HG03558 (cell line): ENCODE data around the gene HJV.
"Not testable (repeated sequence)": the region's sequence is repeated elsewhere in the genome, so short reads cannot be mapped to it uniquely, and the experiment has no call there.

ENCODE experiments used
- ATAC-seq: cut with Tn5 transposase; IDR thresholded peaks from one replicate; pipeline ENCODE4 v1.9.1; 2021; ENCODE audit warnings: moderate number of reproducible peaks; ENCODE audit not compliant: unreplicated experiment; ENCODE audit errors: extremely low read depth

The HJV gene

GRCh38 chr1:146021622-146022402 is at the start of gene HJV:
TSS of gene HJV (minus strand) at chr1:146021735. CDS start at chr1:146020231, 1,504 bp downstream.
- ATAC-seq: no peak

- ATAC-seq: not testable (repeated sequence)
Measured at GRCh38 chr1:146059148-146059547, 37.6 kb upstream of the HJV start.

- not testable (repeated sequence) for ATAC-seq
Measured at GRCh38 chr1:146051852-146052676, 30.5 kb upstream of the HJV start.

- no peak for ATAC-seq
Measured at GRCh38 chr1:146051452-146051851, 29.9 kb upstream of the HJV start.

GRCh38 chr1:146050652-146050963 is 29.1 kb upstream of the HJV start:
- not testable (repeated sequence) for ATAC-seq

GRCh38 chr1:146049866-146050651 is 28.5 kb upstream of the HJV start:
- ATAC-seq: not testable (repeated sequence)

GRCh38 chr1:146049436-146049835 is 27.9 kb upstream of the HJV start:
- ATAC-seq: no peak

GRCh38 chr1:146048514-146049115 is 27.1 kb upstream of the HJV start:
- not testable (repeated sequence) for ATAC-seq

GRCh38 chr1:146046664-146047063 is 25.1 kb upstream of the HJV start:
- no peak for ATAC-seq

- ATAC-seq: no peak
Measured at GRCh38 chr1:146039844-146040194, 18.3 kb upstream of the HJV start.

- no peak for ATAC-seq
Measured at GRCh38 chr1:146036965-146037646, 15.6 kb upstream of the HJV start.

GRCh38 chr1:146036241-146036964 is 14.9 kb upstream of the HJV start:
- no peak for ATAC-seq

- ATAC-seq: no peak
Measured at GRCh38 chr1:146035048-146035423, 13.5 kb upstream of the HJV start.

- no peak for ATAC-seq
Measured at GRCh38 chr1:146032631-146033219, 11.2 kb upstream of the HJV start.

GRCh38 chr1:146031476-146031875 is 9.9 kb upstream of the HJV start:
- no peak for ATAC-seq

GRCh38 chr1:146029117-146029516 is 7.6 kb upstream of the HJV start:
- ATAC-seq: no peak

GRCh38 chr1:146026650-146027049 is 5.1 kb upstream of the HJV start:
- ATAC-seq: not testable (repeated sequence)

- not testable (repeated sequence) for ATAC-seq
Measured at GRCh38 chr1:146025787-146026495, 4.4 kb upstream of the HJV start.
